ENCODE data around the gene GSDME. TPM values are rescaled to one million over a fixed set of nuclear protein-coding genes. Genes with fewer than 3 reads are reported as not detected.

GSDME gene
- total RNA-seq, 1 donor from 2014 or later: 5.3 TPM

- intact Hi-C loops (cut with micrococcal nuclease): no loop called here
- ATAC-seq (no peak), DNase-seq (no peak)
These were observed 71.6 kb downstream of the GSDME start for GRCh38 chr7:24685708-24686107.

DNA sequence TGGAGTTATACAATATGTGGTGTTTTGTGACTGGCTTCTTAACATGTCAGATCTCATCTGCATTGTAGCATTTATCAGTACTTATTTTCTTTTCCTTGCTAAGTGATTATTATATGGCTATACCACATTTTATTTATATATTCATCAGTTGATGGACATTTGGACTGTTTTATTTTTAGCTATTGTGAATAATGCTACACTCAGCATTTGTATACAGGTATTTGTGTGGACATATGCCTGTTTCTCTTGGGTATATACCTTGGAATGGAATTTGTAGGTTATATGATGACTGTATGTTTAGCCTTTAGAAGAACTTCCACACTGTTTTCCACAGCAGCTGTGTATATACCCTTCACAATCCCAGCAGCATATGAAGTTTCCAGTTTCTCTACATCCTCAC is 86.5 kb downstream of the GSDME start:
- DNase-seq (no peak), ATAC-seq (no peak)
- intact Hi-C loops (cut with micrococcal nuclease): no loop called here

DNA sequence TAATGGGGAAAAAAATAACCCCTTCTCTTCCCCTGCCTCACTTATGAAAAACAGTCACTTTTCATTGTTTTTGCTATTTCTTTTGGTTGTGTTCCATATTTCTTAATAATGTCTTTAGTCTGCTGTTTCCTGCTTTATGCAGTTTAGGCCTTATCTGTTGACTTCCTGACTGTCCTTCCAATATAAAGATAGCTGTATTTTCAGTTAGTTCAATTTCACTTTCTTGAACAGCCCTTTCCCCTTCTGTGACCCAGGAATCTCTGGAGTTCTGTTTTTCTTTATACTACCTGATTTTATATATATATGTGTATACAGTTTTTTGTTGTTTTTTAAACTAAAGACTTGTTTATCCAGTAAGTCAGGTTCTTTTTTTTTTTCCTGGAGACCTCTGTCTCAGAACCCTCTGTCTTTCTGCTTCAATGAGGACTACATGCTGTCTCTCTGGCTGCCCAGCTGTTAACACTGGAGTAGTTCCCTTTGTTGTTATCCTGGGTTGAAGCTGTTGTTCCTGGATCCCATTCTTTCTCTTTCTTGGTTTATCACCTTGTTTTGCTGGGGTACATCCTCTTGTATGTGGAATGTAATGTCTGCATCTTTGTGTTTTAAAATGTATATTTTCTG is 87.2 kb downstream of the GSDME start:
- no peak for DNase-seq
- intact Hi-C loops (cut with micrococcal nuclease): loop anchor here (10.0 kb wide), 1 partner anchor 265 kb away; no protein-coding TSS in a partner anchor
- ATAC-seq: no peak

DNA sequence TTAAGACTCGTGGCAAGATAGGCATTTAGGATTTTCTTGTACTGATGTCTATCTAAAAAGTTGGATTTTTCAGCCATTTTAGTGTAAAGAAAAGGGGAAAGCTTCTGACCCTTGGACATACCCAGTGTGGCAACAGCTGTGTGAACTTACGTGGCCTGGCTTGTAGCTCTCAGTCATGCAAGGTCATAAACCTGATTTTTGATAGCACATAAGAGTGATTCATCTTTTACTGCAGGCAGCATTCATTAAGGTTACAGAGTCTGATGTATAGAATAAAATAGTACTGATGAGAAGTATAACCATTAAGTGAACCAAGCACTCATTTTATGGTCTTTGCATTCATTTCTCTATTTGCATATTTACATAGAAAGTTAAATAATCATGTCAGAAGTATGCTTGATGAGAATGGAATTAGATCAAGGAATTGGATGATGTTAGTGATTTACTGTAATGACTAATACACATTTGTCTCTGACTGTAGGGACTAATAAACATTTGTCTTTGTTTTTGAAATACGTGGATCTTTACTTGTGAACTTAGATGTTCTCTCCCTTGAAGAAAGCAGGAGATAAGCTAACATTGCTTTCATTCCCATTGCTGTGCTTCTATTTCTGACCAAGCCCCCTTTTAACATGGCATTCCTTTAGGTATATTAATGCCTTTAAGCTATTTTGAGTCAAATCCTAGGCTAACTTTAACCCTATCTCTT is 88.2 kb downstream of the GSDME start:
- ATAC-seq (no peak), DNase-seq (no peak)
- intact Hi-C loops (cut with micrococcal nuclease): loop anchor here (10.0 kb wide), 1 partner anchor 264 kb away; no protein-coding TSS in a partner anchor

- ATAC-seq (peak; percentile 46), DNase-seq (no peak)
- intact Hi-C loops (cut with micrococcal nuclease): loop anchor here (10.0 kb wide), 1 partner anchor 261 kb away; no protein-coding TSS in a partner anchor
These were observed 91.5 kb downstream of the GSDME start for GRCh38 chr7:24665564-24666294.

DNA sequence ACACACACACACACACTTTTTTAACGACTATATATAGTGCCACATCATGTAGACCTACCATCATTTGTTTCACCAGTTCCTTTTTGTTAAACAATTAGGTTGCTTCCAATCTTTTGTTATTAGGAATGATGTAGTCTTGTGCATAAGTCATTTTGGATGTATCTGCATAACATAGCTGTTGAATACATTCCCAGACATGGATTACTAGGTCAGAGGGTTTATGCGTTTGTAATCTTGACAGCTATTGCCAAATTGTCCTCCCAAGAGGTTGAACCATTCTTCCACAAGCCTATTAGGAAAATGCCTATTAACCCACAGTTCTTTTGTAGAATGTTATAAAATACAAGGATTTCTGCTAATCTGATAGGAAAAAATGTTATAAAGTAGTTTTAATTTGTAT is 96.7 kb downstream of the GSDME start:
- intact Hi-C loops (cut with micrococcal nuclease): loop anchor here (10.0 kb wide), 1 partner anchor 256 kb away; no protein-coding TSS in a partner anchor
- ATAC-seq (no peak), DNase-seq (no peak)

DNA sequence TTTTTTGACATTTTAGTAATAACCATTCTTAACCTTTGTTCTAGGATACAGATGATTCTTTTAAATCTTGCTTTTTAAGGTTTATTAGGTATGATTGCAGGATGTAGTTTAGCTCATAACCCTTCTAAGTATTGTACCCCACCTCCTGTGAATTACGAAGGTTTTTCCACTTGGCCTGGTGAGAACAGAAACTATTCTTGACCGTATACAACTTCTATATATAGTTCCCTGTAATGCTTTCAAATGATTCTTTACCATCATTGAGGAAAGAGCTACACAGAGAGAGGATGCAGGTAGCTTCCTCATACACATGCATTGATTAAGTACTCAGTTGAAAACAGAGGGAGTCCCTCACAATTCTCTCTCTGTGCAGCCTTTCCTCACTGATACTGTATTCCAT is 97.8 kb downstream of the GSDME start:
- ATAC-seq: no peak
- intact Hi-C loops (cut with micrococcal nuclease): no loop called here
- no peak for DNase-seq

DNA sequence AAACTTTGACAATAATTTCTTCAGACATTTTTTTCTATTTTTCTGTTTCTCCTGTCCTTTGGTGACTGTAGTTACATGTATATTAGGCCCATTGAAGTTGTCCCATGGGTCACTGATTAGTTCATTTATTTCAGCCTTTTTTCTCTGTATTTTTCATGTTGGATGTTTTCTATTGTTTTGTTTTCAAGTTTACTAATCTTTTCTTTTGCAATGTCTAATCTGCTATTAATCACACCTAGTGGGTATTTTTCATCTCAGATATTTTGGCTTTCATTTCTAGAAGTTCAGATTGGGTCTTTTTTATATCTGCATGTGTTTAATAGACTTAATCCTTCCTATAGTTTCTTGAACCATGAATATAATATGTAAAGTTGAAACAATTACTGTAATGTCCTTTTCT is 99.3 kb downstream of the GSDME start:
- ATAC-seq: no peak
- DNase-seq: no peak
- intact Hi-C loops (cut with micrococcal nuclease): no loop called here

GRCh38 chr7:24656608-24657007 is 100.7 kb downstream of the GSDME start:
- DNase-seq: no peak
- intact Hi-C loops (cut with micrococcal nuclease): no loop called here
- no peak for ATAC-seq

GRCh38 chr7:24654305-24654704 is 103.0 kb downstream of the GSDME start:
- DNase-seq: no peak
- intact Hi-C loops (cut with micrococcal nuclease): no loop called here
- no peak for ATAC-seq

DNA sequence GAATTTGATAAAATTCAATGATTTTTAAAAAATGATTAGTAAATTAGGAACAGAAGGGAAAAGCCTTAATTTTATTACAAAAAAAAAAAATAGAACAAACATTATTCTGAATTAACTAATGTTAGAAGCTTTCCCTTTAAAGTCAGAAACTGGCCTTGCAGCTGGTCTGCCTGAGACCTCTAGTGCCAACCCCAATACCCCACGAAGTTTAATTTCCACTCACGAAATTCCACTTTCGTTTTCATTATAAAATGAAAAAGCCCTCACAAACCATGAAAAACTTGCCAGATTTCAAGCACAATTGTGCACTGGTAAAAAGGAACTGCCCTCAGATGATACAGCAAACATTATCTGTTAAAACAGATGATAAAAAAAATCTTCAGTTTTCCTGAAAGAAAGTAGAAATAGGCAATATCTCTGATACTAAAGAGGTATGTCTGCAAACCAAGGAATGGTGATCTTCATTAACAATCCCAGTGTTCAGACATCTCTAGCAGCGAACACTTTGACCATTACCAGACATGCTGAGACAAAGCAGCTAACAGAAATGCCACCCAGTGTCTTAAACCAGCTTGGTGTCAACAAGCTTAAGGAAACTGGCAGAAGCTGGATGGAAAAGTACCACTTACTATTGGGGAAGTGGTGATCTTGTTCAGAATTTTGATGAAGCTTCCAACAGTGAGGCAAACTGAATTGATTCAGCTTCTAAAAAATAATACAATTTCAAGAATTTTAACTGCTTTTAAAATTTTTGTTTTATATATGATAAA is 103.8 kb downstream of the GSDME start:
- no peak for ATAC-seq
- no peak for DNase-seq
- intact Hi-C loops (cut with micrococcal nuclease): no loop called here

DNA sequence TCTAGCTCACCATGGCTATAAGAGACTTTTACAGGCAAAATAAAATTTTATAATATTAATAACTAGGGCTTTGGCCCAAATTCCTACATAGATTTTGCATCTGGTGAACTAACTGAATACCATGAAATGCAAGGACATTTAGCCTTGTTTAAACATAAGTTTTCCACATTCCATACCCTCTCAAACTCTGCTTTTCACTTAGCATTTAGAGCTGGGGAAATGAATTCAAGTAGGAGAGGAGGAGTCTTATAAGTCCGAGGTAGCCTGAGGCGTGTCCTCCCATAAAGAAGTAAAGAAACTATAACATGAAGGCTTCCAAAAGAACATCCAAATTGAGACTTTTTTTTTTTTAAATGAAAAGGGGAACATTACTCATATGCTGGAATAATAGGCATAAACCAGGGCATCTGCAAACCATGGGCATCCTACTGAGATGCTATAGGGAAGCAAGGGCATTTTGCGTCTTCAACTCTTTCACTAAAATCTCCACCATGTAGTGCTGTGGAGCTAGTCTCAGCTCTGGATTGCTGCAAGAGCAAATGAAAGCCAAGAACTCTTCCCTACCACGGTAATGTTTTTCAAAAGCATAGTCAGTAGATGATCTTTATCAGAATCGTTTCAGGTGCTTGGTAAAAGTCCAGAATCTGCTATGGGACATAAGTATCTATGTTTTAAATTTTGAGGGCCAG is 104.9 kb downstream of the GSDME start:
- ATAC-seq (no peak), DNase-seq (no peak)
- intact Hi-C loops (cut with micrococcal nuclease): no loop called here

Other genes starting within 250 kb of the GSDME start
- 8.3 TPM for gene PALS2, start 184.0 kb downstream of the GSDME start, total RNA-seq
- 9.0 TPM for gene OSBPL3, start 222.7 kb upstream of the GSDME start, total RNA-seq